Measurements from ENCODE around the gene MYADML2. TPM values are rescaled to one million over a fixed set of nuclear protein-coding genes. Genes with fewer than 3 reads are reported as not detected.

MYADML2 gene
- total RNA-seq, 2 experiments from 2014 or later, result 0.19 TPM; not detected in 1

DNA sequence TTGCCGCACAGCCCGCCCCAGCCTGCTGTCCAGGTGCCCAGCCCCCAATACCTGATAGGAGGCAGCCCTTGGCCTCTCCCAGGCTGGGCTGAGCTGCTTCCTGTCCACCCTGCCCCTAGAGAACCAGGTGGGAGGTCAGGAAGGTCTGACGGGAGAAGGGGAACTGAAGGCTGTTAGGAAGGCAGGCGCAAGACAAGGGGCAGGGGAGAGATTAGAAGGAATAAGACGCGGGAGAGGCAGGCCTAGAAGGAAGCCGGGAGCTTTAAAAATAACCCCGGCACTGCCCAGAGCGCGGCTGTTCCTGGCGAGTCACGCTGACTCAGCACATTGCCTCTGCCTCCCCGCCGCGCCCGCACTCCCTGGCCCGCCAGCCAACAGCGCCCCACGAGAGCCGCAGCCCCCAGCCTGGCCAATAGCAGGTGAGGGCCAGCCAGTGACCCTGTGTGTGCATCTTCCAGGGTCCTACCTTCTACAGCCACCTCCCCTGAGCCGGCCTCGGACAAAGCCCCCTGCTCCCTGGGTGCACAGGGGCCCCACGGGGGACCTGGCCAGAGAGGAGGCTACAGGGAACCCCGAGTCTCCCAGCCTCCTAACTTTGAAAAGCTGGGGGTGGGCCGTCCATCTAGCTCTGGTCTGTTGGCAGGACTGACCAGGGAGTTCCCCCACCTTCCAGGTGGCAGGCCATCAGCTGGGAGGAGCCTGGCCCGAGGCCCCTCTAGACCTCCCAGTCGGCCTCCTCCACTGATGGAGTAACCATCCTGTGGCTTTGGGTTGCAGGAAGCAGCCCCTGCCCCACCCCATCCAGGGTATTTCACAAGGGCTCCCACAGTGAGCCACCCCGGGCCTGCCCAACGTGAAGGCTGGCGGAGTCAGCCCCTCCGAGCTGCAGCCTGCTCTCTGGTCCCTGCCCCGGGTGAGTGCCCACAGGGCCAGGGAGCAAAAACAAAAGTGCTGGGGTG, 23.5 kb downstream of the MYADML2 start:
- Histone ChIP-seq H3K27ac (ENCODE audit: low read depth, low read length, poor library complexity, severe bottlenecking) (no peak overlapping the region), H3K4me1 (ENCODE audit: insufficient read depth, low read length, poor library complexity, severe bottlenecking) (peaks cover 38% of the 10 kb centered on the region)
- BruUV-seq (replicated peaks), result no TSS peak

DNA sequence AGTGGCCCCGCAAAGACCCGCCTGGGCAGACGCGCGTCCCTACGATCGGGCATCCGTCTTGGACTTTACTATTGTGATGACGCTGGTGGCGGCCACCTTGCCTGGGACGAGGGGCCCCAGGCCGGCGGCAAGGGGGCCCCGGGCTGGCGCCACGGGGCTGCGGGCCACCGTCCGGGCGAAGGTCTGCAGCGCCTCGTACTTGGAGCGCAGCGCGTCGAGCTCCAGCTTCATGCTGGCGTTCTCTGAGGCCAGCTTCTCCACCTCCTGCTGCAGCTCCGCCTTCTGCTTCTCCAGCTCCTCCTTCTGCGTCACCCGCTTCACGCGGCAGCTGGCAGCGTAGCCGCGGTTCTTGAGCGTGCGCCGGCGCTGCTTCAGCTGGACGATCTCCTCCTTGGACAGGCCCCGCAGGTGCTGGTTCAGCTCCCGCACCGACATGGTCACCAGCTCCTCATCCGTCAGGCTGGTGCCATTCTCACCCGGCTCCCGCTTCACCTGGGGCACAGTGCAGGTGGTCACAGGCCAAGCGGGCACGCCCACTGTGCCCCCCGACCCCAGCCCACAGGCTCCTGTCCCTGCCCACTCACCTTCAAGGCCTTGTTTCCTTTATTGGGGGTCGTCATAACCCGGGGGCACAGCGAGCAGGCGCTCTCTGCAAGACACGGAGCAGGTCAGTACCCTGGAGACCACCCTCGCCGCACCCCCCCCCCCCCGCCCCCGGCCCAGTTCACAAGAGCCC, 24.3 kb downstream of the MYADML2 start:
- Histone ChIP-seq H3K4me1 (ENCODE audit: insufficient read depth, low read length, poor library complexity, severe bottlenecking) (peaks cover 39% of the 10 kb centered on the region), H3K9me2 (ENCODE audit: insufficient read depth, low read length) (no peaks in the 10 kb centered on the region), H3K27ac (ENCODE audit: low read depth, low read length, poor library complexity, severe bottlenecking) (no peak overlapping the region), H2AFZ (ENCODE audit: low read length) (no peak overlapping the region), H3K4me2 (ENCODE audit: low read length) (no peak overlapping the region), H3K4me3 (ENCODE audit: low read depth, low read length, poor library complexity, severe bottlenecking) (no peak overlapping the region), H3K9me3 (ENCODE audit: low read length) (no peaks in the 10 kb centered on the region), H3K36me3 (ENCODE audit: insufficient read depth, low read length) (peaks cover 28% of the 10 kb centered on the region; the same call in 1 of the 2 replicates), H4K20me1 (ENCODE audit: insufficient read depth, low read length) (no peaks in the 10 kb centered on the region), H3K79me2 (ENCODE audit: insufficient read depth, low read depth, low read length) (peaks cover 37% of the 10 kb centered on the region)
- ChIA-PET CTCF (ENCODE audit: unreplicated experiment) (no interaction called here), POLR2A (no interaction called here)
- TF ChIP-seq EZH2phosphoT487 (IDR thresholded peaks at IDR 0.05; ENCODE audit: borderline replicate concordance, low read depth, low read length), result no peak
- TF ChIP-seq, protein P1, sequence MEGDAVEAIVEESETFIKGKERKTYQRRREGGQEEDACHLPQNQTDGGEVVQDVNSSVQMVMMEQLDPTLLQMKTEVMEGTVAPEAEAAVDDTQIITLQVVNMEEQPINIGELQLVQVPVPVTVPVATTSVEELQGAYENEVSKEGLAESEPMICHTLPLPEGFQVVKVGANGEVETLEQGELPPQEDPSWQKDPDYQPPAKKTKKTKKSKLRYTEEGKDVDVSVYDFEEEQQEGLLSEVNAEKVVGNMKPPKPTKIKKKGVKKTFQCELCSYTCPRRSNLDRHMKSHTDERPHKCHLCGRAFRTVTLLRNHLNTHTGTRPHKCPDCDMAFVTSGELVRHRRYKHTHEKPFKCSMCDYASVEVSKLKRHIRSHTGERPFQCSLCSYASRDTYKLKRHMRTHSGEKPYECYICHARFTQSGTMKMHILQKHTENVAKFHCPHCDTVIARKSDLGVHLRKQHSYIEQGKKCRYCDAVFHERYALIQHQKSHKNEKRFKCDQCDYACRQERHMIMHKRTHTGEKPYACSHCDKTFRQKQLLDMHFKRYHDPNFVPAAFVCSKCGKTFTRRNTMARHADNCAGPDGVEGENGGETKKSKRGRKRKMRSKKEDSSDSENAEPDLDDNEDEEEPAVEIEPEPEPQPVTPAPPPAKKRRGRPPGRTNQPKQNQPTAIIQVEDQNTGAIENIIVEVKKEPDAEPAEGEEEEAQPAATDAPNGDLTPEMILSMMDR (conservative IDR thresholded peaks at IDR 0.05; ENCODE audit: low read length), result no peak
- intact Hi-C loops (cut with micrococcal nuclease; ENCODE audit: unreplicated experiment), result no loop called here
- no peak for DNase-seq (ENCODE audit: low spot score)
- BruUV-seq (replicated peaks), result no TSS peak

More for the DNA sequence above, 23.5 kb downstream of the MYADML2 start:
- no peak overlapping the region for H3K4me2 ChIP-seq (ENCODE audit: low read length)
- no peak for TF ChIP-seq EZH2phosphoT487 (IDR thresholded peaks at IDR 0.05; ENCODE audit: borderline replicate concordance, low read depth, low read length)
- TF ChIP-seq, protein P1 (conservative IDR thresholded peaks at IDR 0.05; ENCODE audit: low read length), result no peak
- H4K20me1 ChIP-seq (ENCODE audit: insufficient read depth, low read length), result no peaks in the 10 kb centered on the region
- H3K36me3 ChIP-seq (ENCODE audit: insufficient read depth, low read length), result peaks cover 28% of the 10 kb centered on the region; the same call in 1 of the 2 replicates
- no peak overlapping the region for H2AFZ ChIP-seq (ENCODE audit: low read length)
- no peak overlapping the region for H3K4me3 ChIP-seq (ENCODE audit: low read depth, low read length, poor library complexity, severe bottlenecking)
- POLR2A ChIA-PET, result interaction anchor here (1.7 kb wide), 1 partner anchor 29 kb away, joined by 5 read pairs; no protein-coding TSS in a partner anchor
- H3K9me2 ChIP-seq (ENCODE audit: insufficient read depth, low read length), result no peaks in the 10 kb centered on the region
- no peaks in the 10 kb centered on the region for H3K9me3 ChIP-seq (ENCODE audit: low read length)
- no peak for DNase-seq (ENCODE audit: low spot score)
- peaks cover 37% of the 10 kb centered on the region for H3K79me2 ChIP-seq (ENCODE audit: insufficient read depth, low read depth, low read length)
- CTCF ChIA-PET (ENCODE audit: unreplicated experiment), result no interaction called here
- intact Hi-C loops (cut with micrococcal nuclease; ENCODE audit: unreplicated experiment), result no loop called here
